T-cell (primary cell): ENCODE measurements around the gene CD200. TPM values are rescaled to one million over a fixed set of nuclear protein-coding genes. Genes with fewer than 3 reads are reported as not detected.

Experiments used
- ATAC-seq, 4 experiments: fragments of 200-7000 bp in 3 of 4; fragments of 150-1000 bp in 1 of 4; cut with Tn5 transposase; replicated peaks in 1 of 4; 1 replicate in 3 of 4; 2 replicates in 1 of 4; pipeline ENCODE4 v1.10.0; 2021; ENCODE audit warnings: moderate library complexity in 3 of 4, mild to moderate bottlenecking in 2 of 4, moderate number of reproducible peaks in 1 of 4
- CTCF ChIA-PET, 2 donors: fragments of 300-600 bp; sonication (Branson Sonifier 250); formaldehyde crosslinking; loops; one replicate each; lab custom pipeline; 2022; ENCODE audit warnings: antibody characterized with exemption in 2 of 2; lab: Charles Lee
- POLR2A ChIA-PET, 2 donors: fragments of 300-600 bp; sonication (Branson Sonifier 250); formaldehyde crosslinking; loops; one replicate each; lab custom pipeline; 2022; ENCODE audit warnings: antibody characterized with exemption in 2 of 2; lab: Charles Lee
- DNase-seq, 35 experiments: peaks; one replicate each; pipeline versions ENCODE4 v3.0.0 to v3.0.0-alpha.2; 2013 to 2023
- H3K27ac ChIP-seq: one replicate; pipeline ENCODE4 v1.5.1; 2013; ENCODE audit warnings: low read length
- H3K27me3 ChIP-seq, 2 experiments: replicated peaks in 1 of 2; 1 replicate in 1 of 2; 2 replicates in 1 of 2; pipeline versions ENCODE4 v1.6.1 to v1.7.0; 2013; ENCODE audit warnings: low read length in 1 of 2, mixed read lengths in 1 of 2; ENCODE audit not compliant: control insufficient read depth in 2 of 2, insufficient read depth in 2 of 2; ENCODE audit errors: extremely low read depth in 1 of 2
- H3K36me3 ChIP-seq, 2 donors: 1 replicate in 1 of 2; 2 replicates in 1 of 2; pipeline versions ENCODE4 v1.6.1 to v1.7.0; 2013; ENCODE audit warnings: low read length in 1 of 2; ENCODE audit not compliant: control insufficient read depth in 2 of 2, insufficient read depth in 1 of 2; ENCODE audit errors: extremely low read depth in 1 of 2
- H3K4me1 ChIP-seq, 2 experiments: 1 replicate in 1 of 2; 2 replicates in 1 of 2; pipeline versions ENCODE4 v1.6.1 to v1.7.0; 2013; ENCODE audit warnings: low read length in 2 of 2, mixed read lengths in 1 of 2; ENCODE audit not compliant: insufficient read depth in 2 of 2, control insufficient read depth in 1 of 2; ENCODE audit errors: extremely low read depth in 1 of 2
- H3K4me3 ChIP-seq, 2 donors: 1 replicate in 1 of 2; 2 replicates in 1 of 2; pipeline versions ENCODE4 v1.5.1 to v1.7.0; 2013; ENCODE audit warnings: mild to moderate bottlenecking in 2 of 2, low read length in 1 of 2, moderate library complexity in 1 of 2; ENCODE audit not compliant: control insufficient read depth in 1 of 2; ENCODE audit errors: extremely low read depth in 1 of 2
- H3K9me3 ChIP-seq: 2 replicates; pipeline ENCODE4 v1.7.0; 2013
- H3K27ac Mint-ChIP-seq, 2 donors: one replicate each; pipeline ENCODE4 v1.8.0; 2020 to 2021; ENCODE audit warnings: mild to moderate bottlenecking in 2 of 2, mixed read lengths in 2 of 2
- H3K27me3 Mint-ChIP-seq, 2 donors: one replicate each; pipeline ENCODE4 v1.8.0; 2021 to 2022; ENCODE audit warnings: mixed read lengths in 2 of 2
- H3K36me3 Mint-ChIP-seq: one replicate; pipeline ENCODE4 v1.8.0; 2021; ENCODE audit warnings: mixed read lengths
- H3K4me1 Mint-ChIP-seq, 3 donors: one replicate each; pipeline ENCODE4 v1.8.0; 2020 to 2022; ENCODE audit warnings: mixed read lengths in 3 of 3, mild to moderate bottlenecking in 1 of 3
- H3K4me3 Mint-ChIP-seq, 3 donors: one replicate each; pipeline ENCODE4 v1.8.0; 2020 to 2022; ENCODE audit warnings: mild to moderate bottlenecking in 3 of 3, mixed read lengths in 3 of 3, moderate library complexity in 3 of 3
- H3K9me3 Mint-ChIP-seq, 3 donors: one replicate each; pipeline ENCODE4 v1.8.0; 2020 to 2022; ENCODE audit warnings: mixed read lengths in 3 of 3
- WGBS: methylation state at CpG from one replicate; pipeline ENCODE4 v1.1.5; 2013; ENCODE audit warnings: missing lambda C conversion rate; ENCODE audit not compliant: insufficient coverage; 5-methylcytosine and 5-hydroxymethylcytosine counted together
- total RNA-seq, 35 experiments: library from RNA in 6 of 35; stranded (reverse) in 6 of 35; fragments of 120-200 nt in 1 of 35; gene quantifications; one replicate each; pipeline versions ENCODE4 v1.2.1 to v1.2.4 and lab custom pipeline; 2013 to 2026

CD200 gene
- total RNA-seq, 5 donors from 2014 or later (not counting 1 experiment from before 2014, with no cell fraction given) = 1.3 to 4.6 (median 2.2) TPM

- no peak overlapping the region for H3K27ac ChIP-seq
- CTCF ChIA-PET = no interaction called here
- no peaks in the 10 kb centered on the region for H3K36me3 Mint-ChIP-seq
Observed at GRCh38 chr3:112335434-112335781, 2.5 kb downstream of the CD200 start.

GRCh38 chr3:112338021-112338726, 5.2 kb downstream of the CD200 start:
- Histone ChIP-seq H3K9me3 (no peaks in the 10 kb centered on the region), H3K27me3 (peaks cover 0 to 4% of the 10 kb centered on the region in 2 experiments), H3K4me3 (no peak overlapping the region), H3K4me1 (peaks cover 4 to 5% of the 10 kb centered on the region in 2 experiments), H3K36me3 (no peaks in the 10 kb centered on the region), H3K27ac (no peak overlapping the region)
- DNase-seq = no peak
- H3K4me3 Mint-ChIP-seq = no peak overlapping the region
- no peak for ATAC-seq
- peaks cover 0 to 2% (median 0%) of the 10 kb centered on the region in 3 donors for H3K9me3 Mint-ChIP-seq
- CTCF ChIA-PET = interaction anchor here (0.8 to 1.0 kb wide), 2 partner anchors 164 to 196 kb away, joined by 3 read pairs; no protein-coding TSS in a partner anchor
- peaks cover 50 to 56% (median 52%) of the 10 kb centered on the region in 3 donors for H3K4me1 Mint-ChIP-seq
- WGBS = 75% methylated on average over 2 of the region's 6 CpGs
- no peaks in the 10 kb centered on the region for H3K27me3 Mint-ChIP-seq
- peak overlapping the region in 1 of 2 donors; percentile 29 for H3K27ac Mint-ChIP-seq
- no peaks in the 10 kb centered on the region for H3K36me3 Mint-ChIP-seq
- POLR2A ChIA-PET = no interaction called here

More at GRCh38 chr3:112335434-112335781, 2.5 kb downstream of the CD200 start:
- Histone ChIP-seq H3K4me1 (peaks cover 5 to 11% of the 10 kb centered on the region in 2 experiments), H3K36me3 (no peaks in the 10 kb centered on the region), H3K27me3 (peaks cover 0 to 12% of the 10 kb centered on the region in 2 experiments), H3K4me3 (no peak overlapping the region), H3K9me3 (no peaks in the 10 kb centered on the region)
- H3K27me3 Mint-ChIP-seq = peaks cover 0 to 2% of the 10 kb centered on the region in 2 donors
- POLR2A ChIA-PET = no interaction called here
- peaks cover 44 to 50% (median 45%) of the 10 kb centered on the region in 3 donors for H3K4me1 Mint-ChIP-seq
- DNase-seq (no peak), ATAC-seq (no peak)
- peak overlapping the region in 1 of 2 donors; percentile 7 for H3K27ac Mint-ChIP-seq
- H3K4me3 Mint-ChIP-seq = peak overlapping the region in 1 of 3 donors; percentile 91
- no CpG with 5 or more reads among the region's 2 CpGs for WGBS
- no peaks in the 10 kb centered on the region for H3K9me3 Mint-ChIP-seq

- DNase-seq = no peak
- WGBS = no CpG with 5 or more reads among the region's 2 CpGs
- no peak overlapping the region for H3K4me3 Mint-ChIP-seq
- peaks cover 48 to 52% (median 50%) of the 10 kb centered on the region in 3 donors for H3K4me1 Mint-ChIP-seq
- no peaks in the 10 kb centered on the region for H3K27me3 Mint-ChIP-seq
- no peak overlapping the region for H3K4me3 ChIP-seq
- no peaks in the 10 kb centered on the region for H3K9me3 ChIP-seq
- no peaks in the 10 kb centered on the region for H3K36me3 ChIP-seq
- H3K27ac Mint-ChIP-seq = no peak overlapping the region
- POLR2A ChIA-PET = no interaction called here
- peaks cover 0 to 4% (median 2%) of the 10 kb centered on the region in 3 donors for H3K9me3 Mint-ChIP-seq
- peaks cover 0 to 5% of the 10 kb centered on the region in 2 experiments for H3K4me1 ChIP-seq
- no peak overlapping the region for H3K27ac ChIP-seq
- peaks cover under 1% of the 10 kb centered on the region for H3K36me3 Mint-ChIP-seq
- CTCF ChIA-PET = interaction anchor here (0.8 to 0.9 kb wide), 2 partner anchors 12 to 164 kb away, joined by 3 read pairs; no protein-coding TSS in a partner anchor
- no peak for ATAC-seq
- no peaks in the 10 kb centered on the region for H3K27me3 ChIP-seq
Observed at GRCh38 chr3:112338727-112339056, 5.7 kb downstream of the CD200 start.

- peaks cover 0 to 4% of the 10 kb centered on the region in 2 experiments for H3K4me1 ChIP-seq
- peaks cover 0 to 6% (median 6%) of the 10 kb centered on the region in 3 donors for H3K9me3 Mint-ChIP-seq
- no peaks in the 10 kb centered on the region for H3K27me3 Mint-ChIP-seq
- H3K4me1 Mint-ChIP-seq = peaks cover 43 to 48% (median 46%) of the 10 kb centered on the region in 3 donors
- CTCF ChIA-PET = interaction anchor here (0.5 to 0.9 kb wide), 2 partner anchors 12 to 66 kb away, joined by 3 read pairs; no protein-coding TSS in a partner anchor
- no peak overlapping the region for H3K27ac ChIP-seq
- POLR2A ChIA-PET = no interaction called here
- no peaks in the 10 kb centered on the region for H3K36me3 ChIP-seq
- no peak overlapping the region for H3K4me3 ChIP-seq
- H3K4me3 Mint-ChIP-seq = no peak overlapping the region
- H3K27me3 ChIP-seq = no peaks in the 10 kb centered on the region
- peak overlapping the region in 1 of 2 donors; percentile 4 for H3K27ac Mint-ChIP-seq
- peaks cover 3% of the 10 kb centered on the region for H3K36me3 Mint-ChIP-seq
- DNase-seq (no peak), ATAC-seq (no peak)
- H3K9me3 ChIP-seq = no peaks in the 10 kb centered on the region
Observed at GRCh38 chr3:112339134-112339533, 6.2 kb downstream of the CD200 start.

DNA sequence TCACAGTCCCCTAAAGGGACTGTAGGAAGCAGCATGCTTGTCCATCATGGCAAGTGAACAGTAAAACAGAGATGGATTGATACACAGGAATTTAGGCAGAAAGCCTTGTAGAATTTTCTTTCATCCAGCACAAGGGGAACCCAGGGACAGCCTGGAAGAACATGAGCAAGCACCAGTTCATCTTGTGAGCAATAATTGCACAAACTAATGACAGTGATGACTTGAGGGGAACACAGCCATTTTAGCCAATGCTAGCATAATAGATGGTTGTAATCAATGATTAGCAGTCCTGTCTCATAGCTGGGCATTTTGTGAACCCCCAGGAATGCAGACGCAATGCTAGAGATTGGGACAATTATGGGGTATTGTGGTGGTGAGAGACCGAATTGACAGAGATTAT, 6.7 kb downstream of the CD200 start:
- H3K27ac ChIP-seq = no peak overlapping the region
- H3K4me1 ChIP-seq = peaks cover 0 to 3% of the 10 kb centered on the region in 2 experiments
- ChIA-PET CTCF (interaction anchor here (0.5 to 0.9 kb wide), 2 partner anchors 11 to 65 kb away, joined by 3 read pairs; no protein-coding TSS in a partner anchor), POLR2A (no interaction called here)
- H3K9me3 ChIP-seq = no peaks in the 10 kb centered on the region
- H3K27me3 Mint-ChIP-seq = no peaks in the 10 kb centered on the region
- H3K27me3 ChIP-seq = no peaks in the 10 kb centered on the region
- no peak overlapping the region for H3K4me3 ChIP-seq
- ATAC-seq (no peak), DNase-seq (no peak)
- H3K27ac Mint-ChIP-seq = peak overlapping the region in 1 of 2 donors; percentile 4
- 100% methylated on average over 1 of the region's 2 CpGs for WGBS
- H3K9me3 Mint-ChIP-seq = peaks cover 0 to 6% (median 6%) of the 10 kb centered on the region in 3 donors
- H3K4me1 Mint-ChIP-seq = peaks cover 39 to 43% (median 42%) of the 10 kb centered on the region in 3 donors
- peaks cover 6% of the 10 kb centered on the region for H3K36me3 Mint-ChIP-seq
- H3K4me3 Mint-ChIP-seq = no peak overlapping the region
- no peaks in the 10 kb centered on the region for H3K36me3 ChIP-seq

GRCh38 chr3:112341386-112341785, 8.4 kb downstream of the CD200 start:
- Mint-ChIP-seq H3K36me3 (peaks cover 18% of the 10 kb centered on the region), H3K4me1 (peaks cover 25 to 30% (median 29%) of the 10 kb centered on the region in 3 donors), H3K27me3 (no peaks in the 10 kb centered on the region), H3K4me3 (no peak overlapping the region), H3K27ac (no peak overlapping the region), H3K9me3 (peaks cover 0 to 6% (median 6%) of the 10 kb centered on the region in 3 donors)
- ATAC-seq = no peak
- Histone ChIP-seq H3K4me3 (no peak overlapping the region), H3K4me1 (no peaks in the 10 kb centered on the region), H3K36me3 (peaks cover 0 to 4% of the 10 kb centered on the region in 2 donors), H3K9me3 (no peaks in the 10 kb centered on the region), H3K27me3 (no peaks in the 10 kb centered on the region), H3K27ac (no peak overlapping the region)
- POLR2A ChIA-PET = no interaction called here
- CTCF ChIA-PET = no interaction called here
- DNase-seq = no peak
- no CpG with 5 or more reads among the region's 2 CpGs for WGBS
